Colon (tissue), 2 donors: ENCODE measurements around the gene C3.
"Not testable (repeated sequence)": the region's sequence is repeated elsewhere in the genome, so short reads cannot be mapped to it uniquely, and the experiment has no call there.

ENCODE experiments used
- FAIRE-seq: peaks from 2 replicates; lab custom pipeline; 2012; peaks lifted over from hg19 to GRCh38; lab: Jason Lieb, UNC
- donor health status: control.
- donor health status: control.

C3 gene

DNA sequence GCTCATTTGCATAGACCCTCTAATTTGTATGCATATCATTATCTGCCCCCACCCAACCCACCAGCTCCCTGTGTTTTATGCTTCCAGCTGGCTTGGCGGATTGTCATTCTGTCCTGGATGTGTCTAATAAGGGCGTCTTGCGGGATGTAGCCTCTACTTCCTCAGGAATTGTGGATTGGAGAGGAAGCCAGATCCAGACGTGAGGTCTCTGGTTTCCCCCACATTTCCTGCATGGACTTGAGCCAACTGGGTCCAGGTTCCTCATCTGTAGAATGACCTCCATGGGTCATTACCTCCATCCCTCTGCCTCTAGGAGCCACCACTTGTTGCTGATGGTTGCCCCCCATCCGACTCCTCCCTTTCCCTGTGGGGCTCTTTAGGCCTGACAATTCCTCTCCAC, 57.7 kb downstream of the C3 start:
- FAIRE-seq: no peak

DNA sequence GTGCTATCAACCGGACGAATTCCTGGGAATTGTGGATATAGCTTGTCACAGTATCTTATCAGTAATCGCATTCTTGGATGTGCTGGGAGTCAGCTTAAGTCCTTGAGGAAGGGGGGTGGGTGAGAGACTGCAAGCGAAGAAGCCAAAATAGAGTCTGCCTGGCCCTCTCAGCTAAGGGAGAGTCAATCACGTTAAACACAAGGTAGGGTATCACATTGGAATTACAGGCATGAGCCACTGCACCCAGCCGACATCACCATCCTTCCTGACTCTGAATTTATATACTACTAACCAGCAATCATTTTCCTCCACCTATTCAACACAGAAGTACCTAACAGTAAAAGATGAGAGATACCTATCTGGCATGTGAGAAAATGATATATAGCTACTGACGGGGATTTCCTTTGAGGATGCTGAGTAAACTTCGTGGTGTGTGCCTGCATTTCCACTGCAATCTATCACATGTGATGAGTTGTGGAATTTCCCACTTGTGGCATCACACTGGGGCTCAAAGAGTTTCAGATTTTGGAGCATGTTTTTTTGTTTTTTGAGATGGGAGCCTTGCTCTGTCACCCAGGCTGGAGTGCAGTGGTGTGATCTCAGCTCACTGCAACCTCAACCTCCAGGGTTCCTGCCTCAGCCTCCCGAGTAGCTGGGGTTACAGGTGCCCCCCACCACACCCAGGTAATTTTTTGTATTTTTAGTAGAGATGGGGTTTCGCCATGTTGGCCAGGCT, 58.8 kb downstream of the C3 start:
- not testable (repeated sequence) for FAIRE-seq

DNA sequence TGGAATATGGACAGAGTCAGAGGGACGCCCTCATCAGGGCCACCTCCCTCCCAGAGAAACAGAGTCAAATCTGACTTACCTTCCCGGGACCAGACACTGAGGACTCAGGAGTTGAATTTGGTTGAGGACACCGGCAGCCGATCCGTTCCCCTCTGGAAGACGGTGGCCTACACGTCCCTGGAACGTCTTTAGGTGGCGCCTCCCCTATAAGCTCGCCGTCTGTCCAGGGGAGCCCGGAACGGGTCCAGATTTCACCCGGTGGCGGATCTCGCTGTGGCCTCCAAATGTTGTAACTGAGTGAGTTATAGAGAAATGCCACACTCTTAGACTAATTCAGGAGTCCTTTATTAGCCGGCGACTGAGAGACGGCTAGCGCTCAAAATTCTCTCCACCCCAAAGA, 59.5 kb downstream of the C3 start:
- FAIRE-seq: no peak

DNA sequence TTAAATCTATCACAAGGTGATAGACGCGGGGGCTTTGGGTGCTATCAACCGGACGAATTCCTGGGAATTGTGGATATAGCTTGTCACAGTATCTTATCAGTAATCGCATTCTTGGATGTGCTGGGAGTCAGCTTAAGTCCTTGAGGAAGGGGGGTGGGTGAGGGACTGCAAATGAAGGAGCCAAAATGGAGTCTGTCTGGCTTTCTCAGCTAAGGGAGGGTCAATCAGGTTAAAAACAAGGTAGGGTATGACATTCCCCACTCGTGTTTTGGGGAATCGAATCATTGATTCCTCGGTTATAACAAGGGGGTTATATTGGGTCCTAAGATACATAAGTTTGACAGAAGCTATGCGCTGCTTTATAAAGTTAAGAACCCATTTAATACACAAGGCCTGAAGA, 64.1 kb downstream of the C3 start:
- FAIRE-seq: not testable (repeated sequence)

DNA sequence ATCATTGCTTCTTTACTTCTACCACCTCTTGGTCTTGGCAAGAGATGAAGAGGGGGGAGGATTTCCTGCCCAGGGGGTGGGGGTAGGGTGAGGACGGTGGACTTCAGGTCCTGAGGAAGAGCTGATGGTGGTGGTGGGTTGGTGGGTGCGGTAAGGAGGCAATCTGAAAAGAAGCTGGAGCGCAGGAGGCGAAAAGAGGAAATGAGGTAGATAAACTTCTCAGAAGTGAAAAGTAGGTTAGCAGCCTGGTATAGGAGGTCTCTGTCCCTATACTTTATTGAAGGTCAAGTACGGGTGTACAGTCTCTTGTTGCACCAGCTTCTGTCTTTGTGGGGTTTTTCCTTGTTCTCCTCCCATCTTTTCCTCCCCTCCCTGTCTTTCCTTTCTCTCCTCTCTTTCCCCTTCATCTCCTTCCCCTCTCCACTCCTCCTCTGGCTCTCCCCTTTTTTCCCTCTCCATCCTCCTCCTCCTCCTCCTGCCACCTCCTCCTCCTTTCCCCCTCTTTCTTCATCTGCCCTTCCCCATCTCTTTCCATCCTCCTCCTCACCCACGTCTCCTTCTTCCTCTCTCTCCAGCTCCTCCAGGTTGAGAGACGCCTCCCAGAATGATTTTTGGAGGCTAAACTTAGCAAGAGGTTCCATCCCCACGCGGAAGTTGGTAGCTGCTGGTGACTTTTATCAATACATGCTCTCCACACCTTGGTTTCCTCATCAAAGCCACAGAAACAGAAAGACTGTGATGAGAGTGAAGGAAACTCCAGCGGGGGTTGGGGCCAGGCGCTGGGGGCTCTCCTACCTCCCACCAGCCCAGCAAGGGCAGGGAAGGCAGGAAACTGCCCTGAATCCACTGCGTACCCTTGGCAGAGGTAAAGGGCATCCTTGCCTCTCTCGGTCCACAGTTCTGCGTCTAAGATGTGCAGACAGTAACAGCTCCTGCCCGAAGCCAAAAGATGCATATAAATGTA, 65.8 kb downstream of the C3 start:
- no peak for FAIRE-seq

DNA sequence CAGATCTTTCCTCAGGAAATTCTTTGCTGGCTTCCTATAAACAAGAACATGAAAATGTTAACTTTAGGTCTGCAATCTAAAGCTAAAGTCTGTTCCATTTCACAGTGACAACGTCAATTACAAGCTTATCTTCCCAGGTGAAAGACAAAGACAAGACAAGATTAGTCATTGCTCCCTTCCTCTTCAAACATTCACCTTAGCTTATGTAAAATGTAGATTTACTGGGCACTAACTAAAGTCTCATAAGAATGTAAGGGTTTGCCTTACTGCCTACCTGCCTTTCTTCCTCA, 67.7 kb downstream of the C3 start:
- no peak for FAIRE-seq

DNA sequence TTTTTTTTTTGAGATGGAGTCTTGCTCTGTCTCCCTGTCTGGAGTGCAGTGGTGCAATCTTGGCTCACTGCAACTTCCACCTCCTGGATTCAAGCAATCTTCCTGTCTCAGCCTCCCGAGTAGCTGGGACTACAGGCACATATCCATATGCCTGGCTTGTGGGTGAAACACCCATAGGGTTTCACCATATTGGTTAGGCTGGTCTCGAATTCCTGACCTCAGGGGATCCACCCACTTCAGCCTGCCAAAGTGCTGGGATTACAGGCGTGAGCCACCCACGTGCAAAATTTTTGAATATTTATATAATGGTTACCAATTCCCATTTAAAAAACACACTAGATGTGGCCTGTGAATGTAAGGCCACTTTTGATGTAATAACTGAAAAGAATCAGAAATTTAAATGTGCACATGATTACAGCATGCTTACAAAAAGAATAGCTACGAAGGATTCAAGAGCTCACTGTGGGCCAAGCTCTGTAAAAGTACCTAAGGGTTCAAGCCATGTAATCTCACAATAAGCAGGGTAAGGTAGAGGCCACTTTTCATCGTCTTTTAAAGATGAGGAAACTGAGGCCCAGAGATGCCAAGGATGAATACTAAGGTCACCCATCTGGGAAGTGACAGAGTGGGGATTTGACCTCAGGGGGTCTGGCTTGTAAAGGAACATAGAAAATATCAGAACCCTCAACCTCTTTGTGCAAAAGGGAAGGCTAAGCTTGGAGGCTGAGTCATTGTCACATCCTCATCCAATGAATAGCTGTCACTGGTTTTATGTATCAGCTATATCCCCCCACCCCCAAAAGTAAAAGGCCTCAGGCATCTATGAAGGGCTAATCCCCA, 68.3 kb downstream of the C3 start:
- no peak for FAIRE-seq

DNA sequence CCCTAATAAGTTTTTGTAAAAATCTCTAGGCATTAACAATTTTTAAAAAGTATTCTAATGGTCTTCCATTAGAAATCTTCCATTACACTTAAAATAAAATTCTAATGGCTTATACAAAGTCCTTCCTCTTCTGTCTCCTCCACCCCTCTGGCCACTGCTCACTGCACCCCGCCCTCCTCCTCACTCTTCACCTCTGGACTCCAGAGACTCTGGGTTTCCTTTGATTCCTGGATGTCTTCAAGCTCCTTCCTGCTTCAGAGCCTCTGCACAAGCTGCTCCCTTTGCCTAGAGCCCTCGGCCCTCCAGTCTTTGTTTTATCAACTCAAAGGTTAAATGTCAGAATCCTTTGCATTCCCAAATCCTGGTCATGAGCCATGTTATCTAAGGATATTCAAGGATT, 71.3 kb downstream of the C3 start:
- FAIRE-seq: no peak

DNA sequence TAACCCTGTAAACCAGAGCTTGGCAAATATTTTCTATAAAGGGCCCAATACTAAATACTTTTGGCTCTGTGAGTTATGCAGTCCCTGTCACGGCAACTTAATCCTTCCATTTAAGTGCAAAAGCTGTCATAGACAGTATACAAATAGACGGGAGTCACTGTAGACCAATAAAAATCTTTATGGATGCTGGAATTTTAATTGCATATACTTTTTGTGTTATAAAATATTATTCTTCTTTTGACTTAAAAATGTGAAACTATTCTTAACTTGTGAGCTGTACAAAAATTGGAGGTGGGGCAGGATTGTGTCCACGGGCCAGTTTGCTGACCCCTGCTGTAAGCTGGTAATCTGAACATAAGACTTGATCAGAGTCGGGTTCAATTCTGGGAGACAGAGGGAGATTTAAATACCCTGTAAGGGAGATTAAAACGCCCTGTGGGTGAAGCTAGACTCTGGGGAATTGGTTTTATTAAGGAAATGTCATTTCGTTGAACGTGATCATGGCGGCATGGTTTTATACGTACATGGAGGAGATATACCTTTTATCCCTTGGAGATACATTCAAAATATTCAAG, 72.2 kb downstream of the C3 start:
- no peak for FAIRE-seq

DNA sequence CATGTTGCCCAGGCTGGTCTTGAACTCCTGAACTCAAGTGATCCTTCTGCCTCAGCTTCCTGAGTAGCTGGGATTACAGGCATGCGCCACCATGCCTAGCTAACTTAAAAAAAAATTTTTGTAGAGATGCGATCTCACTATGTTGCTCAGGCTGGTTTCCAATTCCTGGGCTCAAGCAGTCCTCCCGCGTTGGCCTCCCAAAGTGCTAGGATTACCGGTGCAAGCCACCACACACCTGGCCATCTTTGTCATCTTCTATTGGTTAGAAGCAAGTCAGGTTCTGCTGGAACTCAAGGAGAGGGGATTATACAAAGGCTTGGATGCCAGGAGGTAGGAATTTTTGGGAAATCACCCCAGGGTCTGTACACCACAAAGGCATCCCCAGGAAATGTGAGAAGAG, 75.7 kb downstream of the C3 start:
- no peak for FAIRE-seq

DNA sequence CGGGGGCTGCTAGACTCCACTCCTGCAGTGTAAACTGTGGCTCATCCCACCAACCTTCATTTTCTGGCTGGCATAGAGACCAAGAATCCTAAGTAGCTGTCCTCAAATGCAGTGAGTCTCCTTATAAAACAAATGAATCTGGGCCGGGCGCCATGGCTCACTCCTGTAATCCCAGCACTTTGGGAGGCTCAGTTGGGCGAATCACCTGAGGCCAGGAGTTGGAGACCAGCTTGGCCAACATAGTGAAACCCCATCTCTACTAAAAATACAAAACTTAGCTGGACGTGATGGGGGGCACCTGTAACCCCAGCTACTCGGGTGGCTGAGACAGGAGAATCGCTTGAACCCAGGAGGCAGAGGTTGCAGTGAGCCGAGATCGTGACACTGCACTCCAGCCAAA, 80.1 kb downstream of the C3 start:
- FAIRE-seq: not testable (repeated sequence)

DNA sequence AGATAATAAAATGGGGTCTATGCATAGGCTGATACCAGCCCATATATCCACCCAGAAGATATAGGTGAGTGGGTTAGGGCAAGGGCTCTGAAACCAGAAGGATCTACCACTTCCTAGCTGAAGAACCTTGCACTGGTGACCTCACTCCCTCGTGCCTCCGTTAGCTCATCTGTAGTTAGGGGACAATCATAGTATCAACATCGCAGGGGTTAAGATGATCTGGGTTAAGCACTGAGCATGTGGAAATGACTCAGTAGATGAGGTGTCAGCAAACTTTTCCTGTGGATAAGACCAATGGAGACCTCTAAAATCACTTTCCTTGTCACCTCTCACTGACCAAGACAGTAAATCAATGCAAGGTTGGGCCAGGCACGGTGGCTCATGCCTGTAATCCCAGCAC, 81.0 kb downstream of the C3 start:
- FAIRE-seq: no peak

DNA sequence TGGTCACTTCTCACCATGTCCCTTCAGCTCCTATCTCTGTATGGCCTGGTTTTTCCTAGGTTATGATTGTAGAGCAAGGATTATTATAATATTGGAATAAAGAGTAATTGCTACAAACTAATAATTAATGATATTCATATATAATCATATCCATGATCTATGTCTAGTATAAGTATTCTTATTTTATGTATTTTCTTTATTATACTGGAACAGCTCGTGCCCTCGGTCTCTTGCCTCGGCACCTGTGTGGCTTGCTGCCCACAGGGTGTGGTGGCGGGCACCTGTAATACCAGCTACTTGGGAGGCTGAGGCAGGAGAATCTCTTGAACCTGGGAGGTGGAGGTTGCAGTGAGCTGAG, 87.0 kb downstream of the C3 start:
- not testable (repeated sequence) for FAIRE-seq

DNA sequence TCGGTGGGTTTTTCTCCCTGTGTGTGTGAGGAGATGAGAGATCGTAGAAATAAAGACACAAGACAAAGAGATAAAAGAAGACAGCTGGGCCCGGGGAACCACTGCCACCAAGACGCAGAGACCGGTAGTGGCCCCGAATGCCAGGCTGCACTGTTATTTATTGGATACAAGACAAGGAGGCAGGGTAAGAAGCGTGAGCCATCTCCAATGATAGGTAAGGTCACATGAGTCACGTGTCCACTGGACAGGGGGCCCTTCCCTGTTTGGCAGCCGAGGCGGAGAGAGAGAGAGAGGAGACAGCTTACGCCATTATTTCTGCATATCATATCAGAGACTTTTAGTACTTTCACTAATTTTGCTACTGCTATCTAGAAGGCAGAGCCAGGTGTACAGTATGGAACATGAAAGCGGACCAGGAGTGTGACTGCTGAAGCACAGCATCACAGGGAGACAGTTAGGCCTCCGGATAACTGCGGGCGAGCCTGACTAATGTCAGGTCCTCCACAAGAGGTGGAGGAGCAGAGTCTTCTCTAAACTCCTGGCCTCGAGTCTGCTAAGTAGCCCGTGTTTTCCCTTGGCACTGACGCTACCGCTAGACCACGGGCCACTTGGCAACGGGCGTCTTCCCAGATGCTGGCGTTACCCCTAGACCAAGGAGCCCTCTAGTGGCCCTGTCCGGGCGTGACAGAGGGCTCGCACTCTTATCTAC, 87.5 kb downstream of the C3 start:
- not testable (repeated sequence) for FAIRE-seq

DNA sequence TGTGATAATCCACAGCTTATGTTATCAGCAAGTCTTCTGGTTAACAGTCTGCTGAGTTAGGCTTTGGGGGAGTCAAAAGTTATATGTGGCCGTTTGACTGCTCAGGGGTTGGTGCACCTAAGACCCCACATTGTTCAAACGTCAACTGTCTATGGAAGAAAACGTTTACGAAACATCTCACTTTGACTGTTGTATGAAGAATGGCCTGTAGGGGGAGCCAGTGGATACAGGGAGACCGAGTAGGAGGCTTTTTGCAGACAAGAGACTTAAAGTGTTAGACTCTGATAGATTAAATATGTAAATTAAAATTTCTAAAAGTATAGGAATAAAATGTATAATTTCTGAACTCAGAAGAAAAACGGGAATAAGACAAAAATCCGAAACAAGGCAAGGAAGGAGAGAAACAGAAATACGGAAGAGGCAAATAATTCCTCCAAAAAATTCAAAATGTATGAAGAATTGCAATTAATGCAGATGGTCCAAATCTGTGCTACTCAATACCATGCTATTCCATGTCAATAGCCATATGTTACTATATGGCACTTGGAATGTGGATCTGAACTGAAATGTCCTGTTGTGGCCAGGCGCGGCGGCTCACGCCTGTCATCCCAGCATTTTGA, 88.3 kb downstream of the C3 start:
- FAIRE-seq: peak; percentile 18
